Calu3 (cell line): Measurements from ENCODE around the gene MGAT4C. TPM values are rescaled to one million over a fixed set of nuclear protein-coding genes. Genes with fewer than 3 reads are reported as not detected.

Experiments used
- BruUV-seq: library from RNA; stranded (reverse); fragments of 400-500 nt; replicated peaks from 2 replicates; lab custom pipeline; 2021; lab: Mats Ljungman, UMichigan
- CTCF ChIA-PET: fragments of 300-600 bp; sonication (Branson Sonifier 250); formaldehyde crosslinking; loops from one replicate; lab custom pipeline; 2022; ENCODE audit warnings: antibody characterized with exemption; lab: Charles Lee
- DNase-seq: peaks from one replicate; pipeline ENCODE4 v3.0.0; 2022
- H3K27ac Mint-ChIP-seq: one replicate; pipeline ENCODE4 v1.8.0; 2022; ENCODE audit warnings: mixed read lengths; ENCODE audit not compliant: unreplicated experiment
- H3K27me3 Mint-ChIP-seq: one replicate; pipeline ENCODE4 v1.8.0; 2022; ENCODE audit warnings: mixed read lengths; ENCODE audit not compliant: unreplicated experiment
- H3K36me3 Mint-ChIP-seq: one replicate; pipeline ENCODE4 v1.8.0; 2022; ENCODE audit warnings: mild to moderate bottlenecking, moderate library complexity, mixed read lengths; ENCODE audit not compliant: insufficient read depth, unreplicated experiment
- H3K4me1 Mint-ChIP-seq: one replicate; pipeline ENCODE4 v1.8.0; 2022; ENCODE audit warnings: mild to moderate bottlenecking, low read depth, mixed read lengths; ENCODE audit not compliant: unreplicated experiment
- H3K4me3 Mint-ChIP-seq: one replicate; pipeline ENCODE4 v1.8.0; 2022; ENCODE audit warnings: mild to moderate bottlenecking, low read depth, moderate library complexity, mixed read lengths; ENCODE audit not compliant: unreplicated experiment
- H3K9me3 Mint-ChIP-seq: one replicate; pipeline ENCODE4 v1.8.0; 2022; ENCODE audit warnings: low read depth, mixed read lengths; ENCODE audit not compliant: unreplicated experiment
- intact Hi-C: fragments of 100-400 bp; cut with micrococcal nuclease; formaldehyde crosslinking; loops from one replicate; pipeline ENCODE4 v1.10.0; 2022; ENCODE audit not compliant: unreplicated experiment
- total RNA-seq: library from RNA; stranded (reverse); gene quantifications from 2 replicates; pipeline ENCODE4 v1.2.3, GENCODE V29; 2022
- TF ChIP-seq, protein P1 (sequence below): fragments of 200-600 bp; IDR thresholded peaks from one replicate; pipeline ENCODE4 v1.8.0; 2022; ENCODE audit warnings: antibody characterized with exemption; ENCODE audit not compliant: unreplicated experiment

Gene MGAT4C
- total RNA-seq, 1 experiment from 2014 or later: not detected

GRCh38 chr12:86042062-86042461 is 214.1 kb downstream of the MGAT4C start:
- no peaks in the 10 kb centered on the region for H3K4me1 Mint-ChIP-seq
- TF ChIP-seq, protein P1, sequence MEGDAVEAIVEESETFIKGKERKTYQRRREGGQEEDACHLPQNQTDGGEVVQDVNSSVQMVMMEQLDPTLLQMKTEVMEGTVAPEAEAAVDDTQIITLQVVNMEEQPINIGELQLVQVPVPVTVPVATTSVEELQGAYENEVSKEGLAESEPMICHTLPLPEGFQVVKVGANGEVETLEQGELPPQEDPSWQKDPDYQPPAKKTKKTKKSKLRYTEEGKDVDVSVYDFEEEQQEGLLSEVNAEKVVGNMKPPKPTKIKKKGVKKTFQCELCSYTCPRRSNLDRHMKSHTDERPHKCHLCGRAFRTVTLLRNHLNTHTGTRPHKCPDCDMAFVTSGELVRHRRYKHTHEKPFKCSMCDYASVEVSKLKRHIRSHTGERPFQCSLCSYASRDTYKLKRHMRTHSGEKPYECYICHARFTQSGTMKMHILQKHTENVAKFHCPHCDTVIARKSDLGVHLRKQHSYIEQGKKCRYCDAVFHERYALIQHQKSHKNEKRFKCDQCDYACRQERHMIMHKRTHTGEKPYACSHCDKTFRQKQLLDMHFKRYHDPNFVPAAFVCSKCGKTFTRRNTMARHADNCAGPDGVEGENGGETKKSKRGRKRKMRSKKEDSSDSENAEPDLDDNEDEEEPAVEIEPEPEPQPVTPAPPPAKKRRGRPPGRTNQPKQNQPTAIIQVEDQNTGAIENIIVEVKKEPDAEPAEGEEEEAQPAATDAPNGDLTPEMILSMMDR: no peak
- peaks cover 22% of the 10 kb centered on the region for H3K9me3 Mint-ChIP-seq
- BruUV-seq: no TSS peak
- intact Hi-C loops: no loop called here
- CTCF ChIA-PET: interaction anchor here (0.7 kb wide), 1 partner anchor 186 kb away, joined by 3 read pairs; no protein-coding TSS in a partner anchor
- no peak for DNase-seq
- H3K27ac Mint-ChIP-seq: no peak overlapping the region
- H3K36me3 Mint-ChIP-seq: no peaks in the 10 kb centered on the region
- no peak overlapping the region for H3K4me3 Mint-ChIP-seq
- H3K27me3 Mint-ChIP-seq: no peaks in the 10 kb centered on the region

GRCh38 chr12:86018361-86018760 is 237.8 kb downstream of the MGAT4C start:
- no peak overlapping the region for H3K4me3 Mint-ChIP-seq
- CTCF ChIA-PET: no interaction called here
- H3K27ac Mint-ChIP-seq: no peak overlapping the region
- TF ChIP-seq, protein P1: no peak
- no peaks in the 10 kb centered on the region for H3K27me3 Mint-ChIP-seq
- DNase-seq: no peak
- no TSS peak for BruUV-seq
- H3K9me3 Mint-ChIP-seq: peaks cover 2% of the 10 kb centered on the region
- intact Hi-C loops: no loop called here
- no peaks in the 10 kb centered on the region for H3K4me1 Mint-ChIP-seq
- no peaks in the 10 kb centered on the region for H3K36me3 Mint-ChIP-seq

DNA sequence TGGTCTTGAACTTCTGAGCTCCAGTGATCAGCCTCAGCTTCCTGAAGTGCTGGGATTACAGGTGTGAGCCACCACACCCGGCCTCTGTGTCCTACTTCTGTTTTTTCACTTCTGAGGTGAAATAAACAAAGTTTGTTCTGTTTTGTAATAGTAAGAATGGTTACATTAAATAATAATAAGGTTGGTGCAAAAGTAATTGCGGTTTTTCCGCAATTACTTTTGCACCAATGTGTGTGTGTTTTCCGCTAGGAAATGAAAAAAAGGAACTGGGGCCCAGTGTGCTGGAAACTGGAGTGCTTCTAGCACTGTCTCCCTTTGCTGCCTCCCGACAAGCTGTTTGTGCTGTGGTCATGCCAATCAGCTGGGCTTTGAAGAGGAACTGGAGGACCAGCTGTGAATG is 241.2 kb downstream of the MGAT4C start:
- Mint-ChIP-seq H3K4me3 (no peak overlapping the region), H3K36me3 (no peaks in the 10 kb centered on the region), H3K9me3 (peaks cover 4% of the 10 kb centered on the region), H3K27me3 (no peaks in the 10 kb centered on the region), H3K4me1 (no peaks in the 10 kb centered on the region), H3K27ac (no peak overlapping the region)
- intact Hi-C loops: no loop called here
- DNase-seq: no peak
- TF ChIP-seq, protein P1: no peak
- CTCF ChIA-PET: no interaction called here
- no TSS peak for BruUV-seq

DNA sequence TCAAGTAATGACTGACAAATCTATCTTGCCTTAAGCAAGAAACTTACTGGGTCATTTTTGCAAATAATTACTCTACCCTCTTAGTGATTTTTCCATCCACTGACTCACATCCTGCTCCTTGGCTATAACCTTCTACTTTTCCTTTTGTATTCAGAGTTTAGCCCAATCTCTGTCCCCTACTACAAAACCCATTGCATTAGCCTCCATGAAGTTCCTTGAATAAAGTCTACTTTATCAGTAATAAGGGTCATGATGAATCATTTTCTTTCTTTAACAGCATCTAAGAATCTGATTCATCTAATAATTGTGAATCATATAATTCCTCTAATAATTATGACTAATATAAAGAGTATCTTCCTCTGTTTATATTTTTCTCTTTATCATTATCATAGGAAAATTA is 249.5 kb downstream of the MGAT4C start:
- TF ChIP-seq, protein P1: no peak
- no peak overlapping the region for H3K4me3 Mint-ChIP-seq
- H3K36me3 Mint-ChIP-seq: no peaks in the 10 kb centered on the region
- no peaks in the 10 kb centered on the region for H3K27me3 Mint-ChIP-seq
- no peak for DNase-seq
- BruUV-seq: no TSS peak
- peaks cover 6% of the 10 kb centered on the region for H3K4me1 Mint-ChIP-seq
- CTCF ChIA-PET: no interaction called here
- peaks cover 6% of the 10 kb centered on the region for H3K9me3 Mint-ChIP-seq
- no peak overlapping the region for H3K27ac Mint-ChIP-seq
- intact Hi-C loops: no loop called here
